B cell (primary cell): ENCODE data around the gene SRC. TPM values are rescaled to one million over a fixed set of nuclear protein-coding genes. Genes with fewer than 3 reads are reported as not detected.
A peak's percentile ranks its signal among the peaks of the same experiment; 100 is the strongest.

ENCODE experiments used
- ATAC-seq: fragments of 200-7000 bp; cut with Tn5 transposase; one replicate; pipeline ENCODE4 v1.10.0; 2021; ENCODE audit warnings: low read depth, mild to moderate bottlenecking, moderate number of reproducible peaks, moderate library complexity
- CTCF ChIA-PET: fragments of 350-600 bp; sonication (Branson Sonifier 250); formaldehyde crosslinking; loops from one replicate; lab custom pipeline; 2021; ENCODE audit warnings: antibody characterized with exemption, inconsistent platforms; lab: Charles Lee
- POLR2A ChIA-PET: fragments of 350-600 bp; sonication (Branson Sonifier 250); formaldehyde crosslinking; loops from one replicate; lab custom pipeline; 2021; ENCODE audit warnings: antibody characterized with exemption; lab: Charles Lee
- DNase-seq: peaks from one replicate; pipeline ENCODE4 v3.0.0; 2013
- H2AFZ ChIP-seq: 2 replicates; pipeline ENCODE4 v1.6.1; 2012; ENCODE audit warnings: mild to moderate bottlenecking, low read depth, low read length; ENCODE audit not compliant: insufficient read depth, poor library complexity, severe bottlenecking
- H3K27ac ChIP-seq, 2 donors: 1 replicate in 1 of 2; 2 replicates in 1 of 2; pipeline ENCODE4 v1.5.1; 2012 to 2013; ENCODE audit warnings: low read length in 2 of 2, mild to moderate bottlenecking in 2 of 2, moderate library complexity in 1 of 2
- H3K27me3 ChIP-seq, 4 experiments: fragments of 200-600 bp in 1 of 4; sonication (generic) in 1 of 4; replicated peaks in 1 of 4; 1 replicate in 2 of 4; 2 replicates in 2 of 4; pipeline versions ENCODE4 v1.6.1 to v1.7.0; 2013 to 2016; ENCODE audit warnings: low read length in 3 of 4, mild to moderate bottlenecking in 2 of 4, mixed read lengths in 1 of 4, moderate library complexity in 1 of 4; ENCODE audit not compliant: insufficient read depth in 4 of 4, control insufficient read depth in 3 of 4; ENCODE audit errors: control extremely low read depth in 1 of 4
- H3K36me3 ChIP-seq, 2 experiments: replicated peaks in 1 of 2; 1 replicate in 1 of 2; 2 replicates in 1 of 2; pipeline versions ENCODE4 v1.6.1 to v1.7.1; 2013; ENCODE audit warnings: low read length in 1 of 2; ENCODE audit not compliant: insufficient read depth in 2 of 2, control insufficient read depth in 1 of 2; ENCODE audit errors: control extremely low read depth in 1 of 2, extremely low read depth in 1 of 2
- H3K4me1 ChIP-seq, 2 donors: fragments of 200-600 bp in 1 of 2; sonication (generic) in 1 of 2; 1 replicate in 1 of 2; 2 replicates in 1 of 2; pipeline versions ENCODE4 v1.5.1 to v1.6.1; 2013 to 2017; ENCODE audit warnings: low read length in 2 of 2; ENCODE audit not compliant: control insufficient read depth in 2 of 2, insufficient read depth in 2 of 2
- H3K4me2 ChIP-seq: replicated peaks from 2 replicates; pipeline ENCODE3; 2012; ENCODE audit warnings: mild to moderate bottlenecking, low read depth, low read length; ENCODE audit not compliant: poor library complexity, severe bottlenecking
- H3K4me3 ChIP-seq, 5 experiments: fragments of 200-600 bp in 1 of 5; sonication (generic) in 1 of 5; 1 replicate in 3 of 5; 2 replicates in 2 of 5; pipeline versions ENCODE4 v1.5.1 to v1.7.0; 2011 to 2016; ENCODE audit warnings: low read length in 4 of 5, mild to moderate bottlenecking in 4 of 5, low read depth in 2 of 5, control low read depth in 1 of 5, moderate library complexity in 1 of 5; ENCODE audit not compliant: insufficient read depth in 1 of 5; ENCODE audit errors: control extremely low read depth in 1 of 5, extremely low read depth in 1 of 5
- H3K79me2 ChIP-seq: fragments of 200-600 bp; sonication (generic); one replicate; pipeline ENCODE4 v1.6.0; 2016; ENCODE audit warnings: low read length; ENCODE audit not compliant: control insufficient read depth, insufficient read depth
- H3K9ac ChIP-seq: fragments of 200-600 bp; sonication (generic); 2 replicates; pipeline ENCODE4 v1.6.1; 2017; ENCODE audit warnings: mild to moderate bottlenecking, low read length, moderate library complexity
- H3K9me3 ChIP-seq, 3 donors: one replicate each; pipeline versions ENCODE4 v1.6.1 to v1.7.1; 2013; ENCODE audit warnings: low read length in 2 of 3; ENCODE audit not compliant: control insufficient read depth in 2 of 3, insufficient read depth in 1 of 3; ENCODE audit errors: control extremely low read depth in 1 of 3
- H4K20me1 ChIP-seq: 2 replicates; pipeline ENCODE4 v1.6.0; 2012; ENCODE audit warnings: mild to moderate bottlenecking, low read length; ENCODE audit not compliant: insufficient read depth, control insufficient read depth, poor library complexity, severe bottlenecking
- H3K27ac Mint-ChIP-seq: one replicate; pipeline ENCODE4 v1.8.0; 2021; ENCODE audit warnings: mixed read lengths
- H3K27me3 Mint-ChIP-seq: one replicate; pipeline ENCODE4 v1.8.0; 2021; ENCODE audit warnings: mixed read lengths
- H3K4me1 Mint-ChIP-seq: one replicate; pipeline ENCODE4 v1.8.0; 2021; ENCODE audit warnings: mixed read lengths
- H3K4me3 Mint-ChIP-seq: one replicate; pipeline ENCODE4 v1.8.0; 2021; ENCODE audit warnings: mixed read lengths
- H3K9me3 Mint-ChIP-seq: one replicate; pipeline ENCODE4 v1.8.0; 2022; ENCODE audit warnings: mixed read lengths; ENCODE audit not compliant: insufficient read depth
- EZH2 ChIP-seq: IDR thresholded peaks from 2 replicates; pipeline ENCODE4 v1.6.1; 2012; ENCODE audit warnings: borderline replicate concordance, low read depth, mild to moderate bottlenecking, moderate library complexity, low read length; ENCODE audit not compliant: insufficient read depth, poor library complexity, severe bottlenecking
- WGBS: methylation state at CpG from one replicate; pipeline ENCODE4 v1.1.5; 2013; ENCODE audit warnings: missing lambda C conversion rate; ENCODE audit not compliant: insufficient coverage; 5-methylcytosine and 5-hydroxymethylcytosine counted together
- intact Hi-C: fragments of 100-400 bp; cut with micrococcal nuclease; formaldehyde crosslinking; loops from one replicate; pipeline ENCODE4 v1.10.0; 2022
- polyA plus RNA-seq: library from polyadenylated mRNA; depleted of rRNA; stranded (reverse); fragments of >200 nt; gene quantifications from 2 replicates; pipeline ENCODE4 v1.2.3, GENCODE V29; 2012
- total RNA-seq, 2 donors: library from RNA; stranded (reverse); fragments of 120-200 nt in 1 of 2; gene quantifications; 1 replicate in 1 of 2; 2 replicates in 1 of 2; pipeline versions ENCODE4 v1.2.3 to v1.2.4, GENCODE V29; 2013 to 2022
- TF ChIP-seq, protein P1 (sequence below): fragments of 200-600 bp; IDR thresholded peaks from one replicate; pipeline ENCODE4 v1.8.0; 2022; ENCODE audit warnings: antibody characterized with exemption, mild to moderate bottlenecking

SRC gene
- total and polyA plus RNA-seq, 2 donors (not counting 1 experiment from before 2014, with no cell fraction given): 6.5 to 16.8 TPM

DNA sequence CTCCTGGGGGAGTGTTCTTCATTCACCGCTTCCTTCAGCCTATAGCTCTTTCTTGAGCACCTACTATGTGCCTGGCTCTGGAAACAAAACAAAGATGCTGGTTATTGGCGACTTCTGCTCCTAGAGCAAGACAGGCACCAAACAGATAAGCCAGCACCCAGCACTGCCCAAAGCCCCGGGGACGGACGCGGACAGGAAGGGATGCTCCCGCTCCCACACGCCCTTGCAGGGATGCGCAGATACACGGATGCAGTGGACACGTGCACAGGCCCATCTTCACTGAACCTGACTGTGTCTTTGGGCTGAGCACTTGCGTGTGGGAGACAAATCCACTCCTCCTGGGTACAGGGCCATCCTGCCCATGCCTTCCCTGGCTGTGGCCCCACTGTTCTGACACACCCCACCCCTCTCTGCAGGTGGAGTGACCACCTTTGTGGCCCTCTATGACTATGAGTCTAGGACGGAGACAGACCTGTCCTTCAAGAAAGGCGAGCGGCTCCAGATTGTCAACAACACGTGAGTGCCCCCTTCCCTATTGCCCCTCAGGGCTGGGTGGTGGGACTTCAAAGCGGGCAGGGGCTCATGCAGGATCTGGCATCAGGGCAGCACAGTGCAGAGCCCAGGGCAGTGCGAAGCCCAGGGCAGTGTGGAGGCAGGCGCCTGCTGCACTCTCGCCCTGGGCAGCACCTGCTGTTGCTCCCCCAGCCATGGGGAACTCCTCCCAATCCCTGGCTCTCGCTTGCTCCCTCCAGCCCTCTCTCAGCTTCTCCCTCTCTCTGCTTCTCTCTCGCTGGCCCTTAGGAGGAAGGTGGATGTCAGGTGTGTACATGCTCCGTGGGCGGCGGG, 39.9 kb downstream of the SRC start:
- TF ChIP-seq, protein P1, sequence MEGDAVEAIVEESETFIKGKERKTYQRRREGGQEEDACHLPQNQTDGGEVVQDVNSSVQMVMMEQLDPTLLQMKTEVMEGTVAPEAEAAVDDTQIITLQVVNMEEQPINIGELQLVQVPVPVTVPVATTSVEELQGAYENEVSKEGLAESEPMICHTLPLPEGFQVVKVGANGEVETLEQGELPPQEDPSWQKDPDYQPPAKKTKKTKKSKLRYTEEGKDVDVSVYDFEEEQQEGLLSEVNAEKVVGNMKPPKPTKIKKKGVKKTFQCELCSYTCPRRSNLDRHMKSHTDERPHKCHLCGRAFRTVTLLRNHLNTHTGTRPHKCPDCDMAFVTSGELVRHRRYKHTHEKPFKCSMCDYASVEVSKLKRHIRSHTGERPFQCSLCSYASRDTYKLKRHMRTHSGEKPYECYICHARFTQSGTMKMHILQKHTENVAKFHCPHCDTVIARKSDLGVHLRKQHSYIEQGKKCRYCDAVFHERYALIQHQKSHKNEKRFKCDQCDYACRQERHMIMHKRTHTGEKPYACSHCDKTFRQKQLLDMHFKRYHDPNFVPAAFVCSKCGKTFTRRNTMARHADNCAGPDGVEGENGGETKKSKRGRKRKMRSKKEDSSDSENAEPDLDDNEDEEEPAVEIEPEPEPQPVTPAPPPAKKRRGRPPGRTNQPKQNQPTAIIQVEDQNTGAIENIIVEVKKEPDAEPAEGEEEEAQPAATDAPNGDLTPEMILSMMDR: no peak
- TF ChIP-seq EZH2: no peak
- H2AFZ ChIP-seq: no peak overlapping the region
- H3K4me1 ChIP-seq: peaks cover 10 to 38% of the 10 kb centered on the region in 2 donors
- peaks cover 31% of the 10 kb centered on the region for H3K4me1 Mint-ChIP-seq
- WGBS: 98% methylated on average over 19 of the region's 25 CpGs
- ATAC-seq: no peak
- H3K9me3 ChIP-seq: no peaks in the 10 kb centered on the region
- H3K4me2 ChIP-seq: no peak overlapping the region
- ChIA-PET POLR2A (interaction anchor here (0.7 kb wide), 1 partner anchor 119 kb away, joined by 3 read pairs; no protein-coding TSS in a partner anchor), CTCF (interaction anchor here (0.6 to 6.0 kb wide), 17 partner anchors 10 to 195 kb away, joined by 3 to 67 read pairs (median 5); partner anchors contain the start of gene MANBAL)
- H3K27ac ChIP-seq: no peak overlapping the region
- H3K9me3 Mint-ChIP-seq: no peaks in the 10 kb centered on the region
- no peaks in the 10 kb centered on the region for H3K27me3 Mint-ChIP-seq
- no peak overlapping the region for H3K27ac Mint-ChIP-seq
- intact Hi-C loops: loop anchor here (2.0 kb wide), 2 partner anchors 183 to 191 kb away; no protein-coding TSS in a partner anchor
- no peaks in the 10 kb centered on the region for H3K79me2 ChIP-seq
- DNase-seq: no peak
- no peaks in the 10 kb centered on the region for H3K36me3 ChIP-seq
- H4K20me1 ChIP-seq: no peaks in the 10 kb centered on the region
- H3K4me3 ChIP-seq: no peak overlapping the region
- peak overlapping the region; percentile 32 for H3K4me3 Mint-ChIP-seq
- H3K9ac ChIP-seq: no peak overlapping the region
- no peaks in the 10 kb centered on the region for H3K27me3 ChIP-seq
